Fibroblast of skin of back (primary cell): Measurements from ENCODE around the gene PRSS22.

Experiments used
- DNase-seq: peaks from one replicate; pipeline ENCODE4 v3.0.0-alpha.2; 2013

Gene PRSS22

GRCh38 chr16:2852003-2852730, 5.8 kb downstream of the PRSS22 start:
- DNase-seq: no peak

GRCh38 chr16:2848933-2849725, 8.8 kb downstream of the PRSS22 start:
- no peak for DNase-seq

- DNase-seq: no peak
These were observed 11.3 kb downstream of the PRSS22 start for GRCh38 chr16:2846511-2847310.

GRCh38 chr16:2845116-2845515, 12.9 kb downstream of the PRSS22 start:
- DNase-seq: no peak

GRCh38 chr16:2843526-2843925, 14.4 kb downstream of the PRSS22 start:
- no peak for DNase-seq

- DNase-seq: peak; percentile 31
These were observed 15.5 kb downstream of the PRSS22 start for GRCh38 chr16:2842340-2843000.

- DNase-seq: no peak
These were observed 16.2 kb downstream of the PRSS22 start for GRCh38 chr16:2841606-2842339.

- DNase-seq: no peak
These were observed 17.1 kb downstream of the PRSS22 start for GRCh38 chr16:2840914-2841313.

- DNase-seq: no peak
These were observed 18.1 kb downstream of the PRSS22 start for GRCh38 chr16:2839650-2840450.

- peak; percentile 66 for DNase-seq
These were observed 19.0 kb downstream of the PRSS22 start for GRCh38 chr16:2838928-2839327.

- no peak for DNase-seq
These were observed 21.1 kb downstream of the PRSS22 start for GRCh38 chr16:2836646-2837508.

GRCh38 chr16:2835638-2836493, 22.1 kb downstream of the PRSS22 start:
- peak; percentile 97 for DNase-seq

- DNase-seq: no peak
These were observed 23.0 kb downstream of the PRSS22 start for GRCh38 chr16:2834968-2835367.

GRCh38 chr16:2833776-2834175, 24.2 kb downstream of the PRSS22 start:
- DNase-seq: no peak

GRCh38 chr16:2831203-2831602, 26.8 kb downstream of the PRSS22 start:
- no peak for DNase-seq

- no peak for DNase-seq
These were observed 27.6 kb downstream of the PRSS22 start for GRCh38 chr16:2830355-2830695.

- no peak for DNase-seq
These were observed 28.2 kb downstream of the PRSS22 start, which contains the start of gene ZG16B for GRCh38 chr16:2829501-2830354. ZG16B (plus strand) TSS chr16:2830303; CDS start chr16:2830442, 139 bp downstream.

- no peak for DNase-seq
These were observed 29.0 kb downstream of the PRSS22 start for GRCh38 chr16:2828876-2829430.
